Suprapubic skin (tissue), 4 donors: ENCODE results near the gene AFAP1L2. TPM values are rescaled to one million over a fixed set of nuclear protein-coding genes. Genes with fewer than 3 reads are reported as not detected.

Experiments used
- DNase-seq, 2 donors: peaks; one replicate each; pipeline ENCODE4 v3.0.0-alpha.2; 2019; ENCODE audit warnings: low spot score in 2 of 2
- H3K27ac ChIP-seq: fragments of 200-600 bp; sonication (generic); one replicate; pipeline ENCODE4 v1.5.1; 2019
- H3K27me3 ChIP-seq: fragments of 200-600 bp; sonication (generic); one replicate; pipeline ENCODE4 v1.5.1; 2019
- H3K36me3 ChIP-seq: fragments of 200-600 bp; sonication (generic); one replicate; pipeline ENCODE4 v1.5.1; 2019
- H3K4me1 ChIP-seq: fragments of 200-600 bp; sonication (generic); one replicate; pipeline ENCODE4 v1.5.1; 2019
- H3K4me3 ChIP-seq: fragments of 200-600 bp; sonication (generic); one replicate; pipeline ENCODE4 v1.5.1; 2019; ENCODE audit warnings: mild to moderate bottlenecking
- H3K9me3 ChIP-seq: fragments of 200-600 bp; sonication (generic); one replicate; pipeline ENCODE4 v1.5.1; 2019
- EP300 ChIP-seq: sonication (generic); formaldehyde crosslinking; IDR thresholded peaks from one replicate; pipeline ENCODE4 v1.6.1; 2017; ENCODE audit warnings: antibody characterized with exemption
- POLR2A ChIP-seq, 2 donors: fragments of 450-650 bp; IDR thresholded peaks; one replicate each; pipeline ENCODE4 v1.6.1; 2017; ENCODE audit warnings: antibody characterized with exemption in 2 of 2, mild to moderate bottlenecking in 2 of 2, moderate library complexity in 2 of 2
- POLR2AphosphoS5 ChIP-seq, 3 donors: sonication (generic); formaldehyde crosslinking; IDR thresholded peaks; one replicate each; pipeline ENCODE4 v1.6.1; 2017; ENCODE audit warnings: antibody characterized with exemption in 3 of 3
- WGBS: methylation state at CpG from one replicate; pipeline ENCODE4 v1.1.5; 2018; 5-methylcytosine and 5-hydroxymethylcytosine counted together
- total RNA-seq, 4 donors: library from RNA; depleted of rRNA; stranded (reverse); fragments of >200 nt; gene quantifications; one replicate each; pipeline ENCODE4 v1.1.0, GENCODE V29; 2016
- TF ChIP-seq, protein P1 (sequence below), 2 donors: fragments of 200-600 bp in 1 of 2; fragments of 450-650 bp in 1 of 2; sonication (generic) in 1 of 2; IDR thresholded peaks; one replicate each; pipeline ENCODE4 v1.5.1; 2016 to 2019; ENCODE audit warnings: antibody characterized with exemption in 2 of 2, mild to moderate bottlenecking in 1 of 2, moderate library complexity in 1 of 2

The AFAP1L2 gene
- total RNA-seq, 4 donors from 2014 or later = 10.8 to 32.0 (median 15.7) TPM

GRCh38 chr10:114402233-114402632, 2.1 kb downstream of the AFAP1L2 start:
- H3K4me3 ChIP-seq = no peak overlapping the region
- DNase-seq = no peak
- TF ChIP-seq POLR2AphosphoS5 (IDR thresholded peaks at IDR 0.05) (no peak), EP300 (no peak), POLR2A (IDR thresholded peaks at IDR 0.05) (no peak)
- TF ChIP-seq, protein P1, sequence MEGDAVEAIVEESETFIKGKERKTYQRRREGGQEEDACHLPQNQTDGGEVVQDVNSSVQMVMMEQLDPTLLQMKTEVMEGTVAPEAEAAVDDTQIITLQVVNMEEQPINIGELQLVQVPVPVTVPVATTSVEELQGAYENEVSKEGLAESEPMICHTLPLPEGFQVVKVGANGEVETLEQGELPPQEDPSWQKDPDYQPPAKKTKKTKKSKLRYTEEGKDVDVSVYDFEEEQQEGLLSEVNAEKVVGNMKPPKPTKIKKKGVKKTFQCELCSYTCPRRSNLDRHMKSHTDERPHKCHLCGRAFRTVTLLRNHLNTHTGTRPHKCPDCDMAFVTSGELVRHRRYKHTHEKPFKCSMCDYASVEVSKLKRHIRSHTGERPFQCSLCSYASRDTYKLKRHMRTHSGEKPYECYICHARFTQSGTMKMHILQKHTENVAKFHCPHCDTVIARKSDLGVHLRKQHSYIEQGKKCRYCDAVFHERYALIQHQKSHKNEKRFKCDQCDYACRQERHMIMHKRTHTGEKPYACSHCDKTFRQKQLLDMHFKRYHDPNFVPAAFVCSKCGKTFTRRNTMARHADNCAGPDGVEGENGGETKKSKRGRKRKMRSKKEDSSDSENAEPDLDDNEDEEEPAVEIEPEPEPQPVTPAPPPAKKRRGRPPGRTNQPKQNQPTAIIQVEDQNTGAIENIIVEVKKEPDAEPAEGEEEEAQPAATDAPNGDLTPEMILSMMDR (IDR thresholded peaks at IDR 0.05) = no peak
- H3K4me1 ChIP-seq = peaks cover 56% of the 10 kb centered on the region
- H3K36me3 ChIP-seq = no peaks in the 10 kb centered on the region
- WGBS = 49% methylated on average over 2 of the region's 2 CpGs
- H3K27ac ChIP-seq = no peak overlapping the region
- H3K9me3 ChIP-seq = no peaks in the 10 kb centered on the region
- H3K27me3 ChIP-seq = peaks cover 5% of the 10 kb centered on the region

DNA sequence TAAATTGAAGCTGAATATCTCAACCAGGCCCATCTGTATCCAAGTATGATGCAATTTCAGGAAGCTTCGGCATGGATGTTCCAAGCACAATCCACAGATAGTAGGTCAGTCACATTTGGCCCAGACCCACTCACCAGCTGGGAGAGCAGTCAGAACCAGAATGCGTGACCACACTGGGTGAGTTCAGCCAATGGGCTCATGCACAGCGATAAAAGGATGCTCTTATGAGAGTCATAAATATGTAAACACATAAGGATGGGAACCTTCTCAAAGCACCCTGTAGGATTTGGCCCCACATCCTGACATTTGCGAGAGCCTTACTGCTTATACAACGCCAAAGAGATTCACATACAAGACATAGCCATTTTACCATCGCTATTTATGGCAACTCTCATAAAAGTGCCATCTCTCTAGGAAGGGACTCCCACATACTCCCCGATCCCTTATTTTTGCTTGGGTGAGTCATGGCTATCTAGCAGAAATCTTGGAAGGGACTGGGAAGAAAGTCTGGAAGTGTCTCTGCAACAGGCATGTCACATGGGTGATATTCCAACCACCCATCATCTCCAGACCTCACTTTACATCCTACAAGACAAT, 3.0 kb downstream of the AFAP1L2 start:
- Histone ChIP-seq H3K4me3 (no peak overlapping the region), H3K4me1 (peaks cover 64% of the 10 kb centered on the region)

DNA sequence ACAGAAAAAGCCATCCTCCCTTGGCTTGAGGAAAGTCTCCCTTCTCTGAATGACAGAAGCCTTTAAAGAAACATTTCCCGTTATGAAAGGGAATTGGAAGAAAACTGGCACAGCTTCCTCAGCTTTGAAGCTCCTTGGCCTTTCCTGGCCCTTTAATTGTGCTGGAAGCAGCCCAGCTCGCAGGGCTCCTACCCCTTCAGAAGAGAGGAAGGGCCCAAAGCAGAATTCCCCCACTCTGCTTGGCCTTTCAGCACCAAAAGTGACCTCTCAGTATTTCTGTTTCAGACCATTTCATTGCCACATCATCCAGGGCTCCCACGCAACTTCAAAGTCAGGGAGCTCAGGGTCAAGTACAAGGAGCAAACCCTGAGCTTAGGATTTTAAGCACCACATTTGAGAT, 4.2 kb downstream of the AFAP1L2 start:
- TF ChIP-seq POLR2A (IDR thresholded peaks at IDR 0.05) (no peak), POLR2AphosphoS5 (IDR thresholded peaks at IDR 0.05) (no peak), EP300 (no peak)
- TF ChIP-seq, protein P1 (IDR thresholded peaks at IDR 0.05) = no peak
- Histone ChIP-seq H3K36me3 (no peaks in the 10 kb centered on the region), H3K27me3 (peaks cover 5% of the 10 kb centered on the region), H3K4me1 (peaks cover 71% of the 10 kb centered on the region), H3K27ac (no peak overlapping the region), H3K9me3 (no peaks in the 10 kb centered on the region), H3K4me3 (no peak overlapping the region)
- no peak for DNase-seq
- WGBS = 64% methylated on average over 2 of the region's 3 CpGs

More for the DNA sequence above, 3.0 kb downstream of the AFAP1L2 start:
- TF ChIP-seq EP300 (no peak), POLR2A (IDR thresholded peaks at IDR 0.05) (no peak), POLR2AphosphoS5 (IDR thresholded peaks at IDR 0.05) (peak in 1 of 3 donors; percentile 29)
- TF ChIP-seq, protein P1 (IDR thresholded peaks at IDR 0.05) = no peak
- 50% methylated on average over 7 of the region's 7 CpGs for WGBS
- H3K36me3 ChIP-seq = no peaks in the 10 kb centered on the region
- H3K9me3 ChIP-seq = no peaks in the 10 kb centered on the region
- peak; percentile 85 to 87 for DNase-seq
- H3K27ac ChIP-seq = no peak overlapping the region
- peaks cover 5% of the 10 kb centered on the region for H3K27me3 ChIP-seq

- Histone ChIP-seq H3K36me3 (no peaks in the 10 kb centered on the region), H3K9me3 (no peaks in the 10 kb centered on the region), H3K27ac (no peak overlapping the region), H3K4me3 (no peak overlapping the region), H3K4me1 (peaks cover 76% of the 10 kb centered on the region), H3K27me3 (peaks cover 5% of the 10 kb centered on the region)
- no peak for TF ChIP-seq POLR2A (IDR thresholded peaks at IDR 0.05)
- TF ChIP-seq POLR2AphosphoS5 (IDR thresholded peaks at IDR 0.05) = no peak
- no peak for TF ChIP-seq EP300
- TF ChIP-seq, protein P1 (IDR thresholded peaks at IDR 0.05) = no peak
- DNase-seq = no peak
- WGBS = 67% methylated on average over 6 of the region's 6 CpGs
These were observed 4.7 kb downstream of the AFAP1L2 start for GRCh38 chr10:114399576-114399975.

DNA sequence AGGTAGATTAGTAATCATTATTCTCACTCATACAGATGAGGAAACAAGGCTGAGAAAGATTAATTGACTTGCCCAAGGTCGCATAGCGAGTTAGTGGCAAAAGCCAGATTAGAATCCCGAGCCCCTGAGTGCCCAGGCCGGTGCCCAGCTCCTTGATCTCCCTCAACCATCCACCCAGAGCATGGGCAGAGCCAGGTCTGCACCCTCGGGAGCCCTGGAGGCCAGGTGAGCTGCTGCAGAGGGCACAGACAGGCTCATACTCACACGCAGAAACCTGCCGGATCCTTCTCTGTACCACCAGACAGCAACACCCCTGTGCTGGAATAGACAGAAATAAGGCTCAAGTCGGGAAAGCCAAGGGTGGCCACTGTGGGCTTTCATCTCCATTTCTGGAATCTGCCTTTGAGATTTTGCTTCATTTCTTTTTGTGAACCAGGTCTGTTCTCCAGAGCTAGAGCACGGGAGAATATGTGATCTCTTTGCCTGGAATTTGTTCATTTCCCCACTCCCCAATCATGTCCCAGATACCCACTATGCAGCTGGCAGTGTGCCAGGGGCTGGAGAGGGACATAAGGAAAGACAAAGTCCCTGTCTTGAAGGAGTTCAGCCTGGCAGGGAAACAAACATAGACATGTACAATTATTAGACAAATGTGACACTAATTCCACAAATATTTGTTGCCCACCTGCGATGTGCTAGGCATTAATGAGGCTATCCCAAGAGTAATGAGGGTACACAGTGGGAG, 5.5 kb downstream of the AFAP1L2 start:
- no peak for DNase-seq
- peaks cover 1% of the 10 kb centered on the region for H3K27me3 ChIP-seq
- no peak for TF ChIP-seq EP300
- TF ChIP-seq, protein P1 (IDR thresholded peaks at IDR 0.05) = no peak
- TF ChIP-seq POLR2A (IDR thresholded peaks at IDR 0.05) = no peak
- TF ChIP-seq POLR2AphosphoS5 (IDR thresholded peaks at IDR 0.05) = no peak
- H3K4me1 ChIP-seq = peaks cover 77% of the 10 kb centered on the region
- H3K9me3 ChIP-seq = no peaks in the 10 kb centered on the region
- no peak overlapping the region for H3K4me3 ChIP-seq
- H3K36me3 ChIP-seq = no peaks in the 10 kb centered on the region
- WGBS = 87% methylated on average over 10 of the region's 10 CpGs
- H3K27ac ChIP-seq = no peak overlapping the region
